MM.1S (cell line): ENCODE results near the gene SPINK8.

Experiments used
- DNase-seq: peaks from one replicate; pipeline ENCODE4 v3.0.0-alpha.2; 2015
- H2AFZ ChIP-seq: fragments of 300-600 bp; sonication (generic); 2 replicates; pipeline ENCODE4 v1.6.0; 2016; ENCODE audit warnings: antibody characterized with exemption, low read length
- H3F3A ChIP-seq: fragments of 300-600 bp; sonication (generic); 2 replicates; pipeline ENCODE4 v1.6.1; 2016; ENCODE audit warnings: mild to moderate bottlenecking, antibody characterized with exemption, low read length, moderate library complexity, mixed read lengths; ENCODE audit not compliant: insufficient read depth
- H3K27ac ChIP-seq: fragments of 300-600 bp; sonication (generic); 2 replicates; pipeline ENCODE4 v1.5.1; 2016; ENCODE audit warnings: mild to moderate bottlenecking, low read length
- H3K27me3 ChIP-seq: fragments of 300-600 bp; sonication (generic); replicated peaks from 2 replicates; pipeline ENCODE4 v1.6.0; 2016; ENCODE audit warnings: low read length; ENCODE audit not compliant: insufficient read depth
- H3K36me3 ChIP-seq: fragments of 300-600 bp; sonication (generic); replicated peaks from 2 replicates; pipeline ENCODE4 v1.6.1; 2016; ENCODE audit warnings: mild to moderate bottlenecking, low read length, mixed read lengths; ENCODE audit not compliant: insufficient read depth
- H3K4me1 ChIP-seq: fragments of 300-600 bp; sonication (generic); 2 replicates; pipeline ENCODE4 v1.6.1; 2016; ENCODE audit warnings: low read length, mixed read lengths
- H3K4me2 ChIP-seq: fragments of 300-600 bp; sonication (generic); 2 replicates; pipeline ENCODE4 v1.6.0; 2016; ENCODE audit warnings: low read depth, low read length
- H3K4me3 ChIP-seq: fragments of 300-600 bp; sonication (generic); 2 replicates; pipeline ENCODE4 v1.5.1; 2016; ENCODE audit warnings: low read length, mixed read lengths
- H3K79me2 ChIP-seq: fragments of 300-600 bp; sonication (generic); 2 replicates; pipeline ENCODE4 v1.6.1; 2016; ENCODE audit warnings: mixed run types, low read length, mixed read lengths
- H3K9ac ChIP-seq: fragments of 300-600 bp; sonication (generic); 2 replicates; pipeline ENCODE4 v1.6.1; 2016; ENCODE audit warnings: low read length, mixed read lengths
- H3K9me2 ChIP-seq: fragments of 300-600 bp; sonication (generic); replicated peaks from 2 replicates; pipeline ENCODE4 v1.6.1; 2016; ENCODE audit warnings: mild to moderate bottlenecking, low read length, mixed read lengths; ENCODE audit not compliant: insufficient read depth
- H3K9me3 ChIP-seq: fragments of 300-600 bp; sonication (generic); replicated peaks from 2 replicates; pipeline ENCODE4 v1.6.1; 2016; ENCODE audit warnings: mild to moderate bottlenecking, low read length, mixed read lengths; ENCODE audit not compliant: insufficient read depth
- H4K20me1 ChIP-seq: fragments of 300-600 bp; sonication (generic); 2 replicates; pipeline ENCODE4 v1.6.1; 2016; ENCODE audit warnings: mild to moderate bottlenecking, low read length, moderate library complexity, mixed read lengths; ENCODE audit not compliant: insufficient read depth
- EZH2 ChIP-seq: fragments of 300-600 bp; sonication (generic); optimal IDR thresholded peaks from 2 replicates; pipeline ENCODE3; 2017; ENCODE audit warnings: low read depth, mild to moderate bottlenecking, antibody characterized with exemption, low read length, mixed read lengths
- EZH2phosphoT487 ChIP-seq: fragments of 300-600 bp; sonication (generic); IDR thresholded peaks from 2 replicates; pipeline ENCODE4 v1.6.1; 2018; ENCODE audit warnings: antibody characterized with exemption, low read length
- TF ChIP-seq, protein P1 (sequence below): fragments of 300-600 bp; sonication (generic); IDR thresholded peaks from 2 replicates; pipeline ENCODE4 v1.5.1; 2016; ENCODE audit warnings: antibody characterized with exemption, low read length, mixed read lengths

SPINK8 gene

GRCh38 chr3:48280881-48281280 is 52.6 kb downstream of the SPINK8 start:
- Histone ChIP-seq H2AFZ (no peak overlapping the region), H3K36me3 (no peaks in the 10 kb centered on the region), H3K4me2 (no peak overlapping the region), H3F3A (no peaks in the 10 kb centered on the region), H3K4me1 (no peaks in the 10 kb centered on the region), H3K9ac (no peak overlapping the region), H3K27me3 (no peaks in the 10 kb centered on the region), H3K27ac (no peak overlapping the region), H3K79me2 (no peaks in the 10 kb centered on the region), H3K9me2 (no peaks in the 10 kb centered on the region), H4K20me1 (no peaks in the 10 kb centered on the region), H3K4me3 (no peak overlapping the region), H3K9me3 (no peaks in the 10 kb centered on the region)
- DNase-seq, result no peak
- TF ChIP-seq EZH2phosphoT487 (no peak), EZH2 (no peak)
- TF ChIP-seq, protein P1, sequence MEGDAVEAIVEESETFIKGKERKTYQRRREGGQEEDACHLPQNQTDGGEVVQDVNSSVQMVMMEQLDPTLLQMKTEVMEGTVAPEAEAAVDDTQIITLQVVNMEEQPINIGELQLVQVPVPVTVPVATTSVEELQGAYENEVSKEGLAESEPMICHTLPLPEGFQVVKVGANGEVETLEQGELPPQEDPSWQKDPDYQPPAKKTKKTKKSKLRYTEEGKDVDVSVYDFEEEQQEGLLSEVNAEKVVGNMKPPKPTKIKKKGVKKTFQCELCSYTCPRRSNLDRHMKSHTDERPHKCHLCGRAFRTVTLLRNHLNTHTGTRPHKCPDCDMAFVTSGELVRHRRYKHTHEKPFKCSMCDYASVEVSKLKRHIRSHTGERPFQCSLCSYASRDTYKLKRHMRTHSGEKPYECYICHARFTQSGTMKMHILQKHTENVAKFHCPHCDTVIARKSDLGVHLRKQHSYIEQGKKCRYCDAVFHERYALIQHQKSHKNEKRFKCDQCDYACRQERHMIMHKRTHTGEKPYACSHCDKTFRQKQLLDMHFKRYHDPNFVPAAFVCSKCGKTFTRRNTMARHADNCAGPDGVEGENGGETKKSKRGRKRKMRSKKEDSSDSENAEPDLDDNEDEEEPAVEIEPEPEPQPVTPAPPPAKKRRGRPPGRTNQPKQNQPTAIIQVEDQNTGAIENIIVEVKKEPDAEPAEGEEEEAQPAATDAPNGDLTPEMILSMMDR, result no peak

- Histone ChIP-seq H3K79me2 (no peaks in the 10 kb centered on the region), H4K20me1 (no peaks in the 10 kb centered on the region), H3K36me3 (no peaks in the 10 kb centered on the region), H3K9me2 (no peaks in the 10 kb centered on the region), H3K9ac (no peak overlapping the region), H3K4me3 (no peak overlapping the region), H3K9me3 (no peaks in the 10 kb centered on the region), H3K27me3 (no peaks in the 10 kb centered on the region), H3K4me1 (no peaks in the 10 kb centered on the region), H3K27ac (no peak overlapping the region), H3K4me2 (no peak overlapping the region), H3F3A (no peaks in the 10 kb centered on the region), H2AFZ (no peak overlapping the region)
- TF ChIP-seq EZH2phosphoT487 (no peak), EZH2 (no peak)
- TF ChIP-seq, protein P1, result no peak
- DNase-seq, result no peak
Measured at GRCh38 chr3:48278884-48279559, 54.4 kb downstream of the SPINK8 start.

GRCh38 chr3:48276911-48277641 is 56.4 kb downstream of the SPINK8 start:
- Histone ChIP-seq H3K79me2 (no peaks in the 10 kb centered on the region), H3K4me1 (no peaks in the 10 kb centered on the region), H3K9me3 (no peaks in the 10 kb centered on the region), H4K20me1 (no peaks in the 10 kb centered on the region), H3K9me2 (no peaks in the 10 kb centered on the region), H3K4me3 (no peak overlapping the region), H3K27me3 (no peaks in the 10 kb centered on the region), H3F3A (no peaks in the 10 kb centered on the region), H3K36me3 (no peaks in the 10 kb centered on the region), H2AFZ (no peak overlapping the region), H3K4me2 (no peak overlapping the region), H3K27ac (no peak overlapping the region), H3K9ac (no peak overlapping the region)
- DNase-seq, result no peak
- TF ChIP-seq, protein P1, result no peak
- TF ChIP-seq EZH2phosphoT487 (no peak), EZH2 (no peak)
